Mucosa of descending colon (tissue), 3 donors: Measurements from ENCODE around the gene MYCN. TPM values are rescaled to one million over a fixed set of nuclear protein-coding genes. Genes with fewer than 3 reads are reported as not detected.

Experiments used
- ATAC-seq: fragments of 200-7000 bp; cut with Tn5 transposase; one replicate; pipeline ENCODE4 v1.9.1; 2020; ENCODE audit warnings: mild to moderate bottlenecking, moderate library complexity
- DNase-seq, 3 donors: peaks; one replicate each; pipeline ENCODE4 v3.0.0-alpha.2; 2020
- H3K36me3 ChIP-seq: fragments of 200-600 bp; one replicate; pipeline ENCODE4 v1.8.0; 2021; ENCODE audit warnings: low read depth, mild to moderate bottlenecking
- H3K4me1 ChIP-seq: fragments of 200-600 bp; one replicate; pipeline ENCODE4 v1.8.0; 2021; ENCODE audit warnings: low read depth, mild to moderate bottlenecking
- H3K4me3 ChIP-seq: fragments of 200-600 bp; one replicate; pipeline ENCODE4 v1.8.0; 2021; ENCODE audit warnings: mild to moderate bottlenecking
- H3K9me3 ChIP-seq: fragments of 200-600 bp; one replicate; pipeline ENCODE4 v1.8.0; 2021; ENCODE audit warnings: mild to moderate bottlenecking
- intact Hi-C, 2 donors: fragments of 100-400 bp; cut with DNase I in 1 of 2; cut with micrococcal nuclease in 1 of 2; formaldehyde crosslinking; loops; one replicate each; pipeline versions ENCODE4 v1.11.0 to v1.11.1; 2022; cut with DNase I, micrococcal nuclease
- total RNA-seq, 3 donors: library from RNA; stranded (reverse); fragmentation: NEBNext Ultra II Directional in 2 of 3; extraction: Animal tissue kit (Norgen Biotek cat#: 25700) in 2 of 3; gene quantifications; one replicate each; pipeline versions ENCODE4 v1.2.1 to v1.2.4, GENCODE V29; 2021 to 2023
- TF ChIP-seq, protein P1 (sequence below): fragments of 200-600 bp; IDR thresholded peaks from one replicate; pipeline ENCODE4 v1.8.0; 2022; ENCODE audit warnings: antibody characterized with exemption, mild to moderate bottlenecking
- donor health status: DM: no; HTN: no; CAD: no; lungs with moderate emphysema.
- donor health status: DM: no; HTN: no; CAD: no.
- donor health status: DM: no; HTN: yes; CAD: no.

MYCN gene
- total RNA-seq, 3 donors from 2014 or later: 0.52 to 1.1 (median 1.1) TPM

DNA sequence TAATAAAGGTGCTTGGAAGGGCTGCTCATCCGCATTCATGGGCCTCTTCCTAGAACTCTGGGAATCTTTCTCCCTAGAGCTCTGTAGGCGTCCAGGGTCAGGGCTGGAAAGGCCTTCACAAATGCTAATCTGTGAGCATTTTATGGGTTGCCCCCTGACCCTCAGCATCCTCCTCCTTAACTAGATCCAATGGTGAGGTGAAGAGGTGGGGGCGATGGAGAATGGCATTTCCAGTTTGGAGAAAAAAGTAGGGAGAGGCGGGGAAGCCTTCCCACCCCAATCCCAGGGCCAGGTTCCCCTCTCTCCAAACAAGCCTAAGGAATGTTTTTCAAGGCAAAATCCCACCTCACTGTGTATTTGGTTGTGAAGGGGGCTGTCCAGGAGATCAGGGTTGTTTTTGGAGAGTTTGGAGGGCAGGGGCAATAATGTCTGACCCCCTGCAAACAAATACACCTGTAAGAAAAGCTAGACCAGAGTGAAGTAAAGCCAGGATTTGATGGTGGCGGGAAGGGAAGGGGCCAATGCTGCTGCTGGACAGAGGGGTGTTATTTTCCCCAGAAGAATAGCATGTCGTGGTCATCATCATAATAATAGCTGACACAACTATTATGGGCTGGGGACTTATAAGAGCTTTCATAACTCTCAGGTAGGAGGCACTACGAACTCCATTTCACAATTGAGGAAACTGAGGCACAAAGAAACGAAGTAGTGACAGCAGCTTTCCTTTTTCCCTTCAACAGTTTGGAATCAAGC, 1.4 kb upstream of the MYCN start:
- intact Hi-C loops: loop anchor here in 1 of 2 donors (10.0 kb wide), 1 partner anchor 346 kb away; no protein-coding TSS in a partner anchor
- ATAC-seq (no peak), DNase-seq (no peak)
- no peaks in the 10 kb centered on the region for H3K36me3 ChIP-seq
- H3K4me3 ChIP-seq: no peak overlapping the region
- TF ChIP-seq, protein P1, sequence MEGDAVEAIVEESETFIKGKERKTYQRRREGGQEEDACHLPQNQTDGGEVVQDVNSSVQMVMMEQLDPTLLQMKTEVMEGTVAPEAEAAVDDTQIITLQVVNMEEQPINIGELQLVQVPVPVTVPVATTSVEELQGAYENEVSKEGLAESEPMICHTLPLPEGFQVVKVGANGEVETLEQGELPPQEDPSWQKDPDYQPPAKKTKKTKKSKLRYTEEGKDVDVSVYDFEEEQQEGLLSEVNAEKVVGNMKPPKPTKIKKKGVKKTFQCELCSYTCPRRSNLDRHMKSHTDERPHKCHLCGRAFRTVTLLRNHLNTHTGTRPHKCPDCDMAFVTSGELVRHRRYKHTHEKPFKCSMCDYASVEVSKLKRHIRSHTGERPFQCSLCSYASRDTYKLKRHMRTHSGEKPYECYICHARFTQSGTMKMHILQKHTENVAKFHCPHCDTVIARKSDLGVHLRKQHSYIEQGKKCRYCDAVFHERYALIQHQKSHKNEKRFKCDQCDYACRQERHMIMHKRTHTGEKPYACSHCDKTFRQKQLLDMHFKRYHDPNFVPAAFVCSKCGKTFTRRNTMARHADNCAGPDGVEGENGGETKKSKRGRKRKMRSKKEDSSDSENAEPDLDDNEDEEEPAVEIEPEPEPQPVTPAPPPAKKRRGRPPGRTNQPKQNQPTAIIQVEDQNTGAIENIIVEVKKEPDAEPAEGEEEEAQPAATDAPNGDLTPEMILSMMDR: no peak
- H3K4me1 ChIP-seq: peaks cover 34% of the 10 kb centered on the region
- no peaks in the 10 kb centered on the region for H3K9me3 ChIP-seq

DNA sequence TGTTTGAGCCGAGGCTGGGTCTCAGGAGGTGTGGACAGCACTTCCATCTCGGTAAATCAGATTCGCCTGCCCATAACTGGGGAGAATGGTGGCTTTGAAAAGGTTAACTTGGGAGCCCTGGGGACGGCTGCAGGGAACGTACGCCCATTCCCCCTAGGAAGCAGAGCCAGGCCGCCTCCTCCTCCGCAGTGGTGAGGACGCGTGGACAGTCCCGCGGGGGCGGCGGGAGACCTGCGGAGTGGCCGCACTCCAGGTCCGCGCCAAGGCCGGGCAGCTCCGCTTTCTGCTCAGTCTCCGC, 845 bp upstream of the MYCN start:
- Histone ChIP-seq H3K36me3 (no peaks in the 10 kb centered on the region), H3K4me3 (no peak overlapping the region), H3K9me3 (no peaks in the 10 kb centered on the region), H3K4me1 (peaks cover 34% of the 10 kb centered on the region)
- intact Hi-C loops: loop anchor here in 1 of 2 donors (10.0 kb wide), 1 partner anchor 345 kb away; no protein-coding TSS in a partner anchor
- peak; percentile 71 for ATAC-seq
- TF ChIP-seq, protein P1: peak; percentile 72
- DNase-seq: peak in 1 of 3 donors; percentile 62

DNA sequence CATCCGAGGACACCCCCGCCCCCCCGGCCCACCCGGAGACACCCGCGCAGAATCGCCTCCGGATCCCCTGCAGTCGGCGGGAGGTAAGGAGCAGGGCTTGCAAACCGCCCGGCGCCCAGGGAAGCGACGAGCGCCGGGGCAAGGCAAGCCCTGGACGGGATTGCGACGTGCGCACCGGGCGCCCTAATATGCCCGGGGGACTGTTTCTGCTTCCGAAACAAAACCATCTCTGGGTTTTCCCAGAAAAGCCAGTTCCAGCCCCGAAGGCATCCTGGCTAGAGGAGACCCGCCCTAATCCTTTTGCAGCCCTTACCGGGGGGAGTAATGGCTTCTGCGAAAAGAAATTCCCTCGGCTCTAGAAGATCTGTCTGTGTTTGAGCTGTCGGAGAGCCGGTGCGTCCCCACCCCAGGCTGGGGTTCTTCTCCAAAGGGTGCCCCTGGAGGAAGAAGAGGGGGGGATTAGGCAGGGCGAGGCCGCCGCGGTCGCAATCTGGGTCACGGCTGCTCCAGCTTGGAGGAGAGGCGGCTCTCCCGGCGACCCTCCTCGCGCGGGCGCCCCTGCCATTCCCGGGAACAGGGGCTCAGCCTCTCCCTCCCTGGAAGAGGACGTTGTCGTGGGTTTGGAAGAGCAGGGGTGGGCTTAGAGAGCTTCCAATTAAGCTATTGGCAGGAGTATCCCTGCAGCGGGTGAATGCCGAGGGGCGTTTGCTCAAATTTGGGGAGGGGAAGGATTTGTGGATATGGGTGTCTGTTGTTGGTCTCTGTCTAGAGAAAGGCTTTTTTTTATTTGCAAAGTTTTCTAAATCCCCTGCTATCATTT, 521 bp downstream of the MYCN start:
- DNase-seq: peak in 1 of 3 donors; percentile 39
- Histone ChIP-seq H3K9me3 (no peaks in the 10 kb centered on the region), H3K4me1 (peaks cover 34% of the 10 kb centered on the region), H3K36me3 (no peaks in the 10 kb centered on the region), H3K4me3 (no peak overlapping the region)
- TF ChIP-seq, protein P1: no peak
- ATAC-seq: peak; percentile 50
- intact Hi-C loops: loop anchor here (10.0 kb wide), 2 partner anchors 344 to 564 kb away; no protein-coding TSS in a partner anchor

DNA sequence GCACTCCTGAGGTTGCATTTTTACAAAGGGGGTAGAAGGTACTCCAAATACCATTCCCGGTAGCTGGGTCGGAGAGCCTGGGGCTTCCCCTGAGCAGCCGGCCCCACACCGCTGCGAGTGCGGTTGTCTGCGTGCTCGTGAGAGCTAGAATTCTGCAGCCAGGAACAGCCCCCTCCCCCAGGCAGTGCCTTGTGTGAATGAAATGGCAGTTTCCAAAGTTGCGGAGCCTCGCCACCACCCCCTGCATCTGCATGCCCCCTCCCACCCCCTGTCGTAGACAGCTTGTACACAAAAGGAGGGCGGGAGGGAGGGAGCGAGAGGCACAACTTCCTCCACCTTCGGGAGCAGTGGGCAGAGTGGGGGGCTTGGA, 1.1 kb downstream of the MYCN start:
- peaks cover 34% of the 10 kb centered on the region for H3K4me1 ChIP-seq
- H3K4me3 ChIP-seq: no peak overlapping the region
- ATAC-seq (peak; percentile 3), DNase-seq (no peak)
- H3K9me3 ChIP-seq: no peaks in the 10 kb centered on the region
- no peaks in the 10 kb centered on the region for H3K36me3 ChIP-seq
- TF ChIP-seq, protein P1: no peak
- intact Hi-C loops: loop anchor here (10.0 kb wide), 2 partner anchors 343 to 563 kb away; no protein-coding TSS in a partner anchor

DNA sequence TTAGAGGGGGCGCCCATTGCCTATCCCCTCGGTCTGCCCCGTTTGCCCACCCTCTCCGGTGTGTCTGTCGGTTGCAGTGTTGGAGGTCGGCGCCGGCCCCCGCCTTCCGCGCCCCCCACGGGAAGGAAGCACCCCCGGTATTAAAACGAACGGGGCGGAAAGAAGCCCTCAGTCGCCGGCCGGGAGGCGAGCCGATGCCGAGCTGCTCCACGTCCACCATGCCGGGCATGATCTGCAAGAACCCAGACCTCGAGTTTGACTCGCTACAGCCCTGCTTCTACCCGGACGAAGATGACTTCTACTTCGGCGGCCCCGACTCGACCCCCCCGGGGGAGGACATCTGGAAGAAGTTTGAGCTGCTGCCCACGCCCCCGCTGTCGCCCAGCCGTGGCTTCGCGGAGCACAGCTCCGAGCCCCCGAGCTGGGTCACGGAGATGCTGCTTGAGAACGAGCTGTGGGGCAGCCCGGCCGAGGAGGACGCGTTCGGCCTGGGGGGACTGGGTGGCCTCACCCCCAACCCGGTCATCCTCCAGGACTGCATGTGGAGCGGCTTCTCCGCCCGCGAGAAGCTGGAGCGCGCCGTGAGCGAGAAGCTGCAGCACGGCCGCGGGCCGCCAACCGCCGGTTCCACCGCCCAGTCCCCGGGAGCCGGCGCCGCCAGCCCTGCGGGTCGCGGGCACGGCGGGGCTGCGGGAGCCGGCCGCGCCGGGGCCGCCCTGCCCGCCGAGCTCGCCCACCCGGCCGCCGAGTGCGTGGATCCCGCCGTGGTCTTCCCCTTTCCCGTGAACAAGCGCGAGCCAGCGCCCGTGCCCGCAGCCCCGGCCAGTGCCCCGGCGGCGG, 1.7 kb downstream of the MYCN start:
- TF ChIP-seq, protein P1: no peak
- H3K4me1 ChIP-seq: peaks cover 34% of the 10 kb centered on the region
- H3K9me3 ChIP-seq: no peaks in the 10 kb centered on the region
- ATAC-seq: peak; percentile 23
- no peak overlapping the region for H3K4me3 ChIP-seq
- H3K36me3 ChIP-seq: no peaks in the 10 kb centered on the region
- peak in 2 of 3 donors; percentile 20 to 49 for DNase-seq
- intact Hi-C loops: loop anchor here (10.0 kb wide), 2 partner anchors 343 to 563 kb away; no protein-coding TSS in a partner anchor
